Stimulated activated CD8-positive, alpha-beta memory T cell treated with anti-CD3 and anti-CD28 coated beads, Interleukin-2, amount 100 ng/mL, for 1 hour (primary cell): ENCODE data around the gene CEP55.
"Not testable (repeated sequence)": the region's sequence is repeated elsewhere in the genome, so short reads cannot be mapped to it uniquely, and the experiment has no call there.

Source experiments
- DNase-seq, 2 donors: peaks; one replicate each; pipeline ENCODE4 v3.0.0-alpha.2; 2020; ENCODE audit warnings: low read depth in 2 of 2

CEP55 gene

GRCh38 chr10:93496322-93497041, at the start of gene CEP55:
Gene CEP55, plus strand, starts transcription at chr10:93496612. Its CDS starts 3,440 bp downstream, at chr10:93500052.
- DNase-seq: peak; percentile 85 to 90

- DNase-seq: no peak
Measured at GRCh38 chr10:93447019-93447418, 49.4 kb upstream of the CEP55 start.

- DNase-seq: no peak
Measured at GRCh38 chr10:93447970-93448369, 48.4 kb upstream of the CEP55 start.

- DNase-seq: no peak
Measured at GRCh38 chr10:93451244-93451947, 45.0 kb upstream of the CEP55 start.

GRCh38 chr10:93452143-93452542, 44.3 kb upstream of the CEP55 start:
- no peak for DNase-seq

- no peak for DNase-seq
Measured at GRCh38 chr10:93454146-93454545, 42.3 kb upstream of the CEP55 start.

- no peak for DNase-seq
Measured at GRCh38 chr10:93454736-93455135, 41.7 kb upstream of the CEP55 start.

GRCh38 chr10:93456480-93456879, 39.9 kb upstream of the CEP55 start:
- DNase-seq: no peak

- DNase-seq: no peak
Measured at GRCh38 chr10:93457511-93457910, 38.9 kb upstream of the CEP55 start.

GRCh38 chr10:93458821-93459257, 37.6 kb upstream of the CEP55 start:
- DNase-seq: no peak

GRCh38 chr10:93459466-93459865, 36.9 kb upstream of the CEP55 start:
- no peak for DNase-seq

- no peak for DNase-seq
Measured at GRCh38 chr10:93461109-93461806, 35.2 kb upstream of the CEP55 start.

GRCh38 chr10:93461807-93462178, 34.6 kb upstream of the CEP55 start:
- DNase-seq: no peak

GRCh38 chr10:93462371-93462770, 34.0 kb upstream of the CEP55 start:
- DNase-seq: no peak

GRCh38 chr10:93462881-93463280, 33.5 kb upstream of the CEP55 start:
- no peak for DNase-seq

- no peak for DNase-seq
Measured at GRCh38 chr10:93463723-93464476, 32.5 kb upstream of the CEP55 start.

GRCh38 chr10:93464776-93465388, 31.5 kb upstream of the CEP55 start:
- no peak for DNase-seq

- DNase-seq: no peak
Measured at GRCh38 chr10:93465806-93466675, 30.4 kb upstream of the CEP55 start.

GRCh38 chr10:93467635-93468034, 28.8 kb upstream of the CEP55 start:
- not testable (repeated sequence) for DNase-seq

GRCh38 chr10:93468461-93469213, 27.8 kb upstream of the CEP55 start:
- no peak for DNase-seq
